NCI-H1092 treated with DMSO at 0.1 percent for 48 hours (cell line): Measurements from ENCODE around the gene DNAJC4.

Experiments
- DNase-seq: peaks from one replicate; lab custom pipeline; 2025; lab: John Stamatoyannopoulos, UW

DNAJC4 gene

DNA sequence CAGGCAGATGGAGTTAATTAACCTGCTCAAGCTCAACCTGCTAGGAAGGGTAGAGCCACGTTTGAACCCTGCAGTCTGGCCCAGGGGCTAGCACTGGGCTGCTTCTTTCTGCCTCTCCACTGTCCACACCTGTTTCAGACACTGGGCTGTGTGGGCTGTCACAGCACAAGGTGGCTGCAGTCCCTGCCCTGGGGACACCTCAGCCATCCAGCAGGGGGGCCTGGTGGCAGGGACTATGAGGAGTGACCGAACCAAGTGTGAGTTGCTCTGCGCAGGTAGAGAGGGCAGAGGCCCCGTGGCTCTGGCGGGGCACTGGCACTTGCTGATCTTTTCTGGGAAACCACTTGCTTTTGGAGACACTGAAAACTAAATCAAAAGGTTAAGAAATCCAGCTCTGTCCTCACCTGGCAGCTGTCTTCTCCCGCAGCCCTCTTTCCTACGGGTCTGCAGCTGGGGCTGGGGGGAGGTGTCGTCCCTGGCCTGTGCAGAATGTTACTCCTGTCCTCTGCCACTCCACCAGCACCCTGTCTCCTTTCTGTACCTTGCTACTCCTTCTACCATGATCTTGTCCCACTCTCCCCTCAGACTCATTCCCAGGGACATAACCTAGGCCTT is 48.3 kb downstream of the DNAJC4 start:
- DNase-seq, result no peak

DNA sequence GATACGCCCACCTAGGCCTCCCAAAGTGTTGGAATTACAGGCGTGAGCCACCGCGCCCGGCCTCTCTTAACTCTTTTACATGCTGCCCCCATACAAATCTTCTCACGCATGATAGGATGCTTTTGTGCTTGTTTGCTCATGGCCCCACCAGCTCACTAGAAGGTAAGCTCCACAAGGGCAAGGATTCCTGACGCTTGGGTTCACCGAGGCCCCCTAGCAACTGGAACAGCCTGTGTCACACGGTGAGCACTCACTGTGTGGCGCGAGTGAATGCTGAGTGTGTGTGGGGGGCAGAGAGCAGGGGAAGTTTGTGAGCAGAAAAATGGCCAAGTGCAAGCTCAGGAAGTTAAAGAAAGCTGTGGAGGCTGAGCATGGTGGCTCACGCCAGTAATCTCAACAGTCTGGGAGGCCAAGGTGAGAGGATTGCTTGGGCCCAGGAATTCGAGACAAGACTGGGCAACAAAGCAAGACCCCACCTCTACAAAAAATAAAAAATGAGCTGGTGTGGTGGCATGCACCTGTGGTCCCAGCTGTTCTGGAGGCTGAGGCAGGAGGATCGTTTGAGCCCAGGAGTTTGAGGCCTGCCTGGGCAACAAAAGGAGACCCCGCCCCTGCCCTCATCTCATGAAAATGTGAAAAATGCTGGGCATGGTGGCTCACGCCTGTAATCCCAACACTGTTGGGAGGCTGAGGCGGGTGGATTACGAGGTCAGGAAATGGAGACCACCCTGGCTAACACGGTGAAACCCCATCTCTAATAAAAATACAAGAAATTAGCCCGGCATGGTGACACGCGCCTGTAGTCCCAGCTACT is 51.8 kb downstream of the DNAJC4 start:
- DNase-seq, result no peak

DNA sequence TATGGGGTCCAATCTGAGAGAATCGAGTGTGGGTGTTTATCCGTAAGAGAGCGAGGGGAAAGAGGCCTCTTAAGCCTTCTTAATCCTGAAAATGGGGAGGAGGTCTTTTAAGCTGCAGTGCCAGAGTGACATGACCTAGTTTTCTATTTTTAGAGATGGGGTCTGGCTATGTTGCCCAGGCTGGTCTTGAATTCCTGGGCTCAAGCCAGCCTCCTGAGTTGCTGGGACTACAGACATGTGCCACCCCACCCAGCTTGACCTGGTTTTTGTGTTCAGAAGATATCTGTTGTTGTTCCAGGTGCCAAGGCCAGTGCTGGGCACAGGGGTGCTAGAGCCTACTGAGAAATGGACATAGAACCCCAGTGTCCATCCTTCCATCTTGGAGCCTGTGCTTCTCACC is 52.7 kb downstream of the DNAJC4 start:
- no peak for DNase-seq
